ENCODE data around the gene AGPAT3.

DNA sequence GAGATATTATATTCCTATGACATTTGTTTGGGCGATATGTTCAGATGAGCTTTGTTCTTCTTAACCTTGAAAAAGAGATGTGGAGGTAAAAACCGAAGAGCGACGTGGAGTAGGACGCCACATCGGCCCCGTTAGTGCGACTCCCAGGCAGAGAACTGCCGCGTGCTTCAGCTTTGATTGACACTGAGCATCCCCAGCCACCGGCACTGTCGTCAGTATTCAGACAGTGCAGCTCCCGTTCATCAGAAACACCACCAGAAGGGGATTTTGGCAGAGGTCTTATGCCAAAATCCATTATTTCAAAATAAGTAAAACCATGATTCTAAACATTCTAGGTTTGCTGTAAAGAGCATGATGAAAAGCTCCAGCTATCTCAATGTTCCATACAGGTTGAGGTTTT lies 66.5 kb downstream of the AGPAT3 start:
- TF ChIP-seq, protein P1, sequence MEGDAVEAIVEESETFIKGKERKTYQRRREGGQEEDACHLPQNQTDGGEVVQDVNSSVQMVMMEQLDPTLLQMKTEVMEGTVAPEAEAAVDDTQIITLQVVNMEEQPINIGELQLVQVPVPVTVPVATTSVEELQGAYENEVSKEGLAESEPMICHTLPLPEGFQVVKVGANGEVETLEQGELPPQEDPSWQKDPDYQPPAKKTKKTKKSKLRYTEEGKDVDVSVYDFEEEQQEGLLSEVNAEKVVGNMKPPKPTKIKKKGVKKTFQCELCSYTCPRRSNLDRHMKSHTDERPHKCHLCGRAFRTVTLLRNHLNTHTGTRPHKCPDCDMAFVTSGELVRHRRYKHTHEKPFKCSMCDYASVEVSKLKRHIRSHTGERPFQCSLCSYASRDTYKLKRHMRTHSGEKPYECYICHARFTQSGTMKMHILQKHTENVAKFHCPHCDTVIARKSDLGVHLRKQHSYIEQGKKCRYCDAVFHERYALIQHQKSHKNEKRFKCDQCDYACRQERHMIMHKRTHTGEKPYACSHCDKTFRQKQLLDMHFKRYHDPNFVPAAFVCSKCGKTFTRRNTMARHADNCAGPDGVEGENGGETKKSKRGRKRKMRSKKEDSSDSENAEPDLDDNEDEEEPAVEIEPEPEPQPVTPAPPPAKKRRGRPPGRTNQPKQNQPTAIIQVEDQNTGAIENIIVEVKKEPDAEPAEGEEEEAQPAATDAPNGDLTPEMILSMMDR (IDR thresholded peaks at IDR 0.05) = no peak
- TF ChIP-seq POLR2A (IDR thresholded peaks at IDR 0.05) = no peak

Data from ovary (tissue), 3 donors.